ENCODE measurements around the gene DRICH1. TPM values are rescaled to one million over a fixed set of nuclear protein-coding genes. Genes with fewer than 3 reads are reported as not detected.
"Not testable (repeated sequence)": the region's sequence is repeated elsewhere in the genome, so short reads cannot be mapped to it uniquely, and the experiment has no call there.

DRICH1 gene
- 0.41 TPM for total RNA-seq

GRCh38 chr22:23632178-23632577, at the start of gene DRICH1:
Gene DRICH1, minus strand, starts transcription at chr22:23632321. Its CDS starts 298 bp downstream, at chr22:23632023.
- DNase-seq: no peak

GRCh38 chr22:23681026-23681809, 49.1 kb upstream of the DRICH1 start:
- no peak for DNase-seq

GRCh38 chr22:23678133-23678532, 46.0 kb upstream of the DRICH1 start:
- DNase-seq: no peak

- peak; percentile 47 for DNase-seq
These were observed 45.5 kb upstream of the DRICH1 start for GRCh38 chr22:23677701-23677995.

GRCh38 chr22:23676841-23677700, 45.0 kb upstream of the DRICH1 start:
- not testable (repeated sequence) for DNase-seq

- peak; percentile 59 for DNase-seq
These were observed 43.6 kb upstream of the DRICH1 start for GRCh38 chr22:23675502-23676415.

GRCh38 chr22:23674886-23675501, 42.9 kb upstream of the DRICH1 start:
- DNase-seq: not testable (repeated sequence)

GRCh38 chr22:23673826-23674690, 41.9 kb upstream of the DRICH1 start:
- DNase-seq: no peak

- no peak for DNase-seq
These were observed 41.0 kb upstream of the DRICH1 start for GRCh38 chr22:23673050-23673620.

- not testable (repeated sequence) for DNase-seq
These were observed 40.4 kb upstream of the DRICH1 start for GRCh38 chr22:23672307-23673049.

- DNase-seq: not testable (repeated sequence)
These were observed 39.3 kb upstream of the DRICH1 start for GRCh38 chr22:23671387-23671786.

- no peak for DNase-seq
These were observed 38.5 kb upstream of the DRICH1 start for GRCh38 chr22:23670378-23671295.

- DNase-seq: not testable (repeated sequence)
These were observed 28.3 kb upstream of the DRICH1 start for GRCh38 chr22:23660381-23660780.

GRCh38 chr22:23657727-23658126, 25.6 kb upstream of the DRICH1 start:
- no peak for DNase-seq

- no peak for DNase-seq
These were observed 23.9 kb upstream of the DRICH1 start for GRCh38 chr22:23655891-23656475.

- no peak for DNase-seq
These were observed 20.6 kb upstream of the DRICH1 start for GRCh38 chr22:23652711-23653110.

GRCh38 chr22:23652286-23652685, 20.2 kb upstream of the DRICH1 start:
- no peak for DNase-seq

- DNase-seq: no peak
These were observed 19.6 kb upstream of the DRICH1 start for GRCh38 chr22:23651676-23652075.

Data from tongue (tissue), 2 donors.